ENCODE measurements around the gene AOC3. TPM values are rescaled to one million over a fixed set of nuclear protein-coding genes. Genes with fewer than 3 reads are reported as not detected.
"Not testable (repeated sequence)": the region's sequence is repeated elsewhere in the genome, so short reads cannot be mapped to it uniquely, and the experiment has no call there.

Gene AOC3
- total RNA-seq, 1 donor from 2014 or later, result under 0.01 TPM

- DNase-seq (ENCODE audit: low read depth), result peak; percentile 86
Observed at GRCh38 chr17:42894283-42895184, 43.5 kb downstream of the AOC3 start.

GRCh38 chr17:42895185-42895555, 44.2 kb downstream of the AOC3 start:
- peak; percentile 93 for DNase-seq (ENCODE audit: low read depth)

- no peak for DNase-seq (ENCODE audit: low read depth)
Observed at GRCh38 chr17:42898147-42898811, 47.3 kb downstream of the AOC3 start.

- not testable (repeated sequence) for DNase-seq (ENCODE audit: low read depth)
Observed at GRCh38 chr17:42899981-42900380, 49.0 kb downstream of the AOC3 start.

GRCh38 chr17:42900460-42901331, 49.7 kb downstream of the AOC3 start, which contains the start of gene G6PC1:
TSS of gene G6PC1 (plus strand) at chr17:42900799. CDS start at chr17:42900877, 78 bp downstream.
- DNase-seq (ENCODE audit: low read depth), result no peak

- no peak for DNase-seq (ENCODE audit: low read depth)
Observed at GRCh38 chr17:42901535-42902229, 50.7 kb downstream of the AOC3 start.

- DNase-seq (ENCODE audit: low read depth), result no peak
Observed at GRCh38 chr17:42904110-42904469, 53.1 kb downstream of the AOC3 start.

- no peak for DNase-seq (ENCODE audit: low read depth)
Observed at GRCh38 chr17:42906772-42907446, 55.9 kb downstream of the AOC3 start.

Other genes starting within 250 kb of the AOC3 start
- gene RETREG3, start 241.8 kb upstream of the AOC3 start, total RNA-seq, result 64.3 and 99.0 TPM in 2 replicates
- 21.9 and 37.5 TPM in 2 replicates for gene TUBG1, start 241.5 kb upstream of the AOC3 start, total RNA-seq
- 4.5 and 9.1 TPM in 2 replicates for gene TUBG2, start 191.9 kb upstream of the AOC3 start, total RNA-seq
- 9.6 and 14.2 TPM in 2 replicates for gene PLEKHH3, start 174.2 kb upstream of the AOC3 start, total RNA-seq
- 1.6 and 6.3 TPM in 2 replicates for gene CCR10, start 169.4 kb upstream of the AOC3 start, total RNA-seq
- 5.4 and 15.2 TPM in 2 replicates for gene CNTNAP1, start 168.7 kb upstream of the AOC3 start, total RNA-seq
- gene EZH1, start 106.2 kb upstream of the AOC3 start, total RNA-seq, result 8.2 and 21.2 TPM in 2 replicates
- gene RAMP2, start 90.0 kb upstream of the AOC3 start, total RNA-seq, result not detected in 2 replicates
- 70.5 and 148 TPM in 2 replicates for gene VPS25, start 77.8 kb upstream of the AOC3 start, total RNA-seq
- 1.9 and 9.7 TPM in 2 replicates for gene WNK4, start 70.6 kb upstream of the AOC3 start, total RNA-seq
- 81.1 and 89.7 TPM in 2 replicates for gene COA3, start 52.5 kb upstream of the AOC3 start, total RNA-seq
- 0.05 TPM in 1 of 2 replicates, not detected in the other for gene CNTD1, start 52.3 kb upstream of the AOC3 start, total RNA-seq
- 104 and 145 TPM in 2 replicates for gene BECN1, start 26.9 kb upstream of the AOC3 start, total RNA-seq
- 138 and 153 TPM in 2 replicates for gene PSME3, start 17.8 kb upstream of the AOC3 start, total RNA-seq
- 0.52 and 0.70 TPM in 2 replicates for gene AOC2, start 6.6 kb upstream of the AOC3 start, total RNA-seq
- gene G6PC1, start 49.6 kb downstream of the AOC3 start, total RNA-seq, result not detected in 2 replicates
- 18.4 and 19.4 TPM in 2 replicates for gene AARSD1, start 113.3 kb downstream of the AOC3 start, total RNA-seq
- gene PTGES3L, start 128.9 kb downstream of the AOC3 start, total RNA-seq, result 0.20 and 2.4 TPM in 2 replicates
- 10.4 and 20.5 TPM in 2 replicates for gene RUNDC1, start 129.4 kb downstream of the AOC3 start, total RNA-seq
- 476 and 871 TPM in 2 replicates for gene RPL27, start 147.2 kb downstream of the AOC3 start, total RNA-seq
- gene IFI35, start 155.6 kb downstream of the AOC3 start, total RNA-seq, result 14.9 and 42.4 TPM in 2 replicates
- 150 and 204 TPM in 2 replicates for gene VAT1, start 171.2 kb downstream of the AOC3 start, total RNA-seq
- gene RND2, start 174.0 kb downstream of the AOC3 start, total RNA-seq, result 0.65 and 0.69 TPM in 2 replicates